Psoas muscle (tissue), 8 donors: ENCODE measurements around the gene NOS1. TPM values are rescaled to one million over a fixed set of nuclear protein-coding genes. Genes with fewer than 3 reads are reported as not detected.

Experiments
- ATAC-seq, 4 donors: fragments of 200-7000 bp; cut with Tn5 transposase; one replicate each; pipeline ENCODE4 v1.9.1; 2020; ENCODE audit warnings: moderate library complexity in 3 of 4, mild to moderate bottlenecking in 2 of 4
- DNase-seq, 2 donors: peaks; one replicate each; pipeline ENCODE4 v3.0.0-alpha.2; 2020
- H3K27ac ChIP-seq: fragments of 200-600 bp; one replicate; pipeline ENCODE4 v1.8.0; 2022
- H3K27me3 ChIP-seq, 3 donors: fragments of 200-600 bp in 1 of 3; one replicate each; pipeline versions ENCODE4 v1.6.1 to v1.8.0; 2013 to 2022; ENCODE audit warnings: low read length in 2 of 3, mild to moderate bottlenecking in 2 of 3, moderate library complexity in 1 of 3; ENCODE audit not compliant: insufficient read depth in 3 of 3
- H3K36me3 ChIP-seq, 2 donors: fragments of 200-600 bp in 1 of 2; one replicate each; pipeline versions ENCODE4 v1.6.1 to v1.8.0; 2013 to 2022; ENCODE audit warnings: low read depth in 1 of 2, mild to moderate bottlenecking in 1 of 2, moderate library complexity in 1 of 2; ENCODE audit not compliant: insufficient read depth in 1 of 2
- H3K4me1 ChIP-seq: fragments of 200-600 bp; one replicate; pipeline ENCODE4 v1.8.0; 2022
- H3K4me3 ChIP-seq: fragments of 200-600 bp; one replicate; pipeline ENCODE4 v1.8.0; 2022; ENCODE audit warnings: mild to moderate bottlenecking
- H3K9me3 ChIP-seq: fragments of 200-600 bp; one replicate; pipeline ENCODE4 v1.8.0; 2022
- CTCF ChIP-seq: fragments of 200-600 bp; IDR thresholded peaks from one replicate; pipeline ENCODE4 v1.8.0; 2022; ENCODE audit warnings: antibody characterized with exemption
- WGBS, 3 donors: extraction: QIAGEN DNeasy Blood & Tissue Kit; methylation state at CpG; one replicate each; pipeline versions ENCODE4 v1.1.6 to v1.1.7; 2013; 5-methylcytosine and 5-hydroxymethylcytosine counted together
- intact Hi-C, 2 donors: fragments of 100-400 bp; cut with DNase I; formaldehyde crosslinking; loops; one replicate each; pipeline versions ENCODE4 v1.11.0 to v1.14.2; 2022
- polyA plus RNA-seq, 3 donors: library from polyadenylated mRNA; stranded (reverse); fragments of 200-250 nt; gene quantifications; one replicate each; pipeline ENCODE4 v1.2.3, GENCODE V29; 2013
- total RNA-seq, 4 donors: library from RNA; stranded (reverse); fragmentation: NEBNext Ultra II Directional in 2 of 4; extraction: Animal tissue kit (Norgen Biotek cat#: 25700) in 2 of 4; gene quantifications; one replicate each; pipeline versions ENCODE4 v1.2.1 to v1.2.4, GENCODE V29; 2021 to 2023
- donor health status: healthy with polysubstance abuse.
- donor health status: DM: no; HTN: no; CAD: no; lungs with moderate emphysema.
- donor health status: Bipolar disorder and iron deficiency.
- donor health status: healthy.
- donor health status: DM: yes; HTN: yes; CAD: no.
- donor health status: DM: no; HTN: no; CAD: no.
- donor health status: DM: no; HTN: no; CAD: no.
- donor health status: DM: yes; HTN: yes; CAD: no.

NOS1 gene
- total and polyA plus RNA-seq, 7 donors, result 2.7 to 62.2 (median 12.1) TPM

DNA sequence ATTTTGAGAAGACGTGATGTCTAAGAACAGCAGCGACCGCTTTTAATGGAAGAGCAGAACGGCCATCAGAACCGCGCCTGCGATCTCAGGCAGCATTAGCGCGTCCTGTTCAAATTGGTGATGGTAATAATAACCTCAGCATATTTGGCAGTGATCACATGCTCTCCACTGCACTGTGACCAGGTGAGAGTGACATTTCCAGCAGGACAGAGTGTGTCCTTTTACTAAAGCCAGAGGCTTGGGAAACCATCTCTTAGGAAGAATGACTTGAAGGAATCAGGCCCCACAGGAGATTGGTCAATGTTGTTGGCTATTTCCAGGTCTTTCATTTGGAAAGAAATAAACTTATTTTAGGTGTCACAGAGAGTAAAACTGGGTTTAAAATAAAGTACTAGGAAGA, 119.7 kb downstream of the NOS1 start:
- peak in 2 of 4 donors; percentile 24 to 37 for ATAC-seq
- Histone ChIP-seq H3K27ac (no peak overlapping the region), H3K4me1 (no peaks in the 10 kb centered on the region)

DNA sequence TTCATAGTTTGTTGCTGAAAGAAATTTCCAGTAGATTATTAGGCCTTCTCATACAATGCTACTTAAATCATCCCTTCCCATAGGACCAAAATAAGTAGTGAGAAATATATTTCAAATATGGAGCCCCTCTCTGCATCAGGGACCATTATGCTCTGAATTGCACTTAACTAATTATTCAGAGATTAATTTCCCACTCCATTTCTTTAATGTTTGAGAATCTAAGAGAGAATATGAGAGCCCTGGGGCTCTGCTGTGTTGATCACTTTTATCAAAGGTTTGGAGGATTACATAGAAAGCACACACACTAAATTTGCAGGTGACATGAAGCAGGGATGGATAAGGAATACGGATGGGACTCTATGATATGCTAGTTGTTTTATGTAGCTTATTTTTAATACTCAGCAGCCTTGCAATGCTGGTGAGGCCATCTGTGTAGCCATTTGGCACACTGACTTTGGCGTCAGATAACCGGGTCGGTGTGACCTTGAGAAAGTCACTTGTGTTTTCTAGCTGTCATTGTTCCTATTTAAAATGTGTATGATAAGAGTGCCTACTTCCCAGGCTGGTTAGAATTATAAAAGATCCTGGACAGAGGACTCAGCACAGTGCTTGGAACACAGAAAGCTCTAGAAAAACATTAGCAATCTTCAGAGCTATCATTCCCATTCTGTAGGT, 121.2 kb downstream of the NOS1 start:
- DNase-seq (no peak), ATAC-seq (no peak)
- H3K36me3 ChIP-seq, result peaks cover 0 to 30% of the 10 kb centered on the region in 2 donors
- no peaks in the 10 kb centered on the region for H3K4me1 ChIP-seq
- no peak for TF ChIP-seq CTCF
- intact Hi-C loops, result no loop called here
- H3K4me3 ChIP-seq, result no peak overlapping the region
- 25 to 38% (median 34%) methylated on average over 4 of the region's 4 CpGs for WGBS, 3 donors
- H3K27ac ChIP-seq, result no peak overlapping the region
- no peaks in the 10 kb centered on the region for H3K27me3 ChIP-seq
- H3K9me3 ChIP-seq, result no peaks in the 10 kb centered on the region

More for the DNA sequence above, 119.7 kb downstream of the NOS1 start:
- DNase-seq, result no peak
- 89 to 97% (median 94%) methylated on average over 9 of the region's 9 CpGs for WGBS, 3 donors
- Histone ChIP-seq H3K4me3 (no peak overlapping the region), H3K36me3 (peaks cover 0 to 43% of the 10 kb centered on the region in 2 donors), H3K9me3 (no peaks in the 10 kb centered on the region), H3K27me3 (no peaks in the 10 kb centered on the region)
- intact Hi-C loops, result no loop called here
- TF ChIP-seq CTCF, result no peak

- DNase-seq (peak; percentile 76 to 88), ATAC-seq (peak; percentile 52 to 78 (median 62))
- Histone ChIP-seq H3K4me1 (no peaks in the 10 kb centered on the region), H3K9me3 (no peaks in the 10 kb centered on the region), H3K36me3 (peaks cover 0 to 26% of the 10 kb centered on the region in 2 donors), H3K27me3 (no peaks in the 10 kb centered on the region), H3K27ac (no peak overlapping the region), H3K4me3 (no peak overlapping the region)
- WGBS, 3 donors, result 22 to 30% (median 30%) methylated on average over 13 of the region's 13 CpGs
- TF ChIP-seq CTCF, result peak; percentile 79
- intact Hi-C loops, result loop anchor here (5.0 kb wide), 5 partner anchors 126 to 601 kb away; partner anchors contain the start of gene NOS1 (in 1 of the 2)
These were observed 124.9 kb downstream of the NOS1 start for GRCh38 chr12:117236456-117237001.

GRCh38 chr12:117235261-117235660, 126.2 kb downstream of the NOS1 start:
- H3K9me3 ChIP-seq, result no peaks in the 10 kb centered on the region
- no peak overlapping the region for H3K4me3 ChIP-seq
- no peaks in the 10 kb centered on the region for H3K27me3 ChIP-seq
- H3K27ac ChIP-seq, result no peak overlapping the region
- TF ChIP-seq CTCF, result no peak
- no peaks in the 10 kb centered on the region for H3K4me1 ChIP-seq
- H3K36me3 ChIP-seq, result peaks cover 0 to 27% of the 10 kb centered on the region in 2 donors
- ATAC-seq (no peak), DNase-seq (no peak)
- 51 to 55% (median 55%) methylated on average over 2 of the region's 2 CpGs for WGBS, 3 donors
- intact Hi-C loops, result loop anchor here (5.0 kb wide), 5 partner anchors 127 to 602 kb away; partner anchors contain the start of gene NOS1 (in 1 of the 2)
